Measurements from ENCODE around the gene CHN2. TPM values are rescaled to one million over a fixed set of nuclear protein-coding genes. Genes with fewer than 3 reads are reported as not detected.

The CHN2 gene
- total RNA-seq, 1 experiment from 2014 or later: 61.2 TPM

- no peak for DNase-seq (ENCODE audit: low spot score)
- no TSS peak for BruUV-seq (replicated peaks)
- ChIA-PET POLR2A (ENCODE audit: low non-redundant PET) (no interaction called here), CTCF (no interaction called here)
- H3K36me3 ChIP-seq (ENCODE audit: insufficient read depth, low read length, poor library complexity, severe bottlenecking): no peaks in the 10 kb centered on the region
- H3K4me1 ChIP-seq (ENCODE audit: insufficient read depth, low read length, poor library complexity, severe bottlenecking): peaks cover 19% of the 10 kb centered on the region
- H3K27me3 ChIP-seq (replicated peaks; ENCODE audit: insufficient read depth, low read depth, low read length, poor library complexity): no peaks in the 10 kb centered on the region
- no peak overlapping the region for H3K27ac ChIP-seq (ENCODE audit: low read depth, low read length, poor library complexity, severe bottlenecking)
- H3K4me3 ChIP-seq (ENCODE audit: low read depth, low read length, poor library complexity, severe bottlenecking): no peak overlapping the region
- intact Hi-C loops (cut with micrococcal nuclease; ENCODE audit: unreplicated experiment): no loop called here
- TF ChIP-seq EZH2 (IDR thresholded peaks at IDR 0.05; ENCODE audit: borderline replicate concordance, low read depth, low read length, poor library complexity, severe bottlenecking) (no peak), CTCF (conservative IDR thresholded peaks at IDR 0.05; ENCODE audit: low read depth, low read length) (no peak)
- H3K9me3 ChIP-seq (ENCODE audit: low read depth, low read length, poor library complexity, severe bottlenecking): no peaks in the 10 kb centered on the region
These were observed 291.7 kb downstream of the CHN2 start for GRCh38 chr7:29486191-29486700.

- no peak overlapping the region for H3K27ac ChIP-seq (ENCODE audit: low read depth, low read length, poor library complexity, severe bottlenecking)
- TF ChIP-seq EZH2 (IDR thresholded peaks at IDR 0.05; ENCODE audit: borderline replicate concordance, low read depth, low read length, poor library complexity, severe bottlenecking) (no peak), CTCF (conservative IDR thresholded peaks at IDR 0.05; ENCODE audit: low read depth, low read length) (no peak)
- DNase-seq (ENCODE audit: low spot score): no peak
- peaks cover 19% of the 10 kb centered on the region for H3K4me1 ChIP-seq (ENCODE audit: insufficient read depth, low read length, poor library complexity, severe bottlenecking)
- ChIA-PET CTCF (no interaction called here), POLR2A (ENCODE audit: low non-redundant PET) (no interaction called here)
- no TSS peak for BruUV-seq (replicated peaks)
- no peaks in the 10 kb centered on the region for H3K9me3 ChIP-seq (ENCODE audit: low read depth, low read length, poor library complexity, severe bottlenecking)
- H3K4me3 ChIP-seq (ENCODE audit: low read depth, low read length, poor library complexity, severe bottlenecking): no peak overlapping the region
- H3K36me3 ChIP-seq (ENCODE audit: insufficient read depth, low read length, poor library complexity, severe bottlenecking): no peaks in the 10 kb centered on the region
- intact Hi-C loops (cut with micrococcal nuclease; ENCODE audit: unreplicated experiment): no loop called here
- no peaks in the 10 kb centered on the region for H3K27me3 ChIP-seq (replicated peaks; ENCODE audit: insufficient read depth, low read depth, low read length, poor library complexity)
These were observed 292.8 kb downstream of the CHN2 start for GRCh38 chr7:29487424-29487823.

- Histone ChIP-seq H3K4me3 (ENCODE audit: low read depth, low read length, poor library complexity, severe bottlenecking) (no peak overlapping the region), H3K27me3 (replicated peaks; ENCODE audit: insufficient read depth, low read depth, low read length, poor library complexity) (no peaks in the 10 kb centered on the region), H3K27ac (ENCODE audit: low read depth, low read length, poor library complexity, severe bottlenecking) (no peak overlapping the region), H3K4me1 (ENCODE audit: insufficient read depth, low read length, poor library complexity, severe bottlenecking) (peaks cover 19% of the 10 kb centered on the region), H3K36me3 (ENCODE audit: insufficient read depth, low read length, poor library complexity, severe bottlenecking) (no peaks in the 10 kb centered on the region), H3K9me3 (ENCODE audit: low read depth, low read length, poor library complexity, severe bottlenecking) (no peaks in the 10 kb centered on the region)
- intact Hi-C loops (cut with micrococcal nuclease; ENCODE audit: unreplicated experiment): no loop called here
- CTCF ChIA-PET: no interaction called here
- BruUV-seq (replicated peaks): no TSS peak
- no peak for DNase-seq (ENCODE audit: low spot score)
- no peak for TF ChIP-seq CTCF (conservative IDR thresholded peaks at IDR 0.05; ENCODE audit: low read depth, low read length)
- TF ChIP-seq EZH2 (IDR thresholded peaks at IDR 0.05; ENCODE audit: borderline replicate concordance, low read depth, low read length, poor library complexity, severe bottlenecking): no peak
- POLR2A ChIA-PET (ENCODE audit: low non-redundant PET): no interaction called here
These were observed 293.8 kb downstream of the CHN2 start for GRCh38 chr7:29488203-29488970.

All from A673 (cell line).